Measurements from ENCODE around the gene CHID1.

Gene CHID1

GRCh38 chr11:910589-911030, at the start of gene CHID1:
TSS of gene CHID1 (minus strand) at chr11:910810. CDS start at chr11:904816, 5,994 bp downstream.
- Histone ChIP-seq H3K4me1 (ENCODE audit: insufficient read depth, poor library complexity, severe bottlenecking) (peaks cover 8% of the 10 kb centered on the region), H3K9me3 (ENCODE audit: severe bottlenecking) (no peaks in the 10 kb centered on the region), H3K36me3 (ENCODE audit: low read depth) (no peaks in the 10 kb centered on the region; the same call in 1 of the 2 replicates), H3K27me3 (ENCODE audit: insufficient read depth, poor library complexity, severe bottlenecking) (no peaks in the 10 kb centered on the region), H3K27ac (ENCODE audit: poor library complexity, severe bottlenecking) (peak within 1 kb of the TSS; percentile 68), H3K4me3 (ENCODE audit: severe bottlenecking) (peak within 1 kb of the TSS; percentile 97)
- ATAC-seq (ENCODE audit: low read depth) (peak; percentile 93), DNase-seq (ENCODE audit: low spot score) (peak; percentile 80)
- TF ChIP-seq CTCF (IDR thresholded peaks at IDR 0.05; ENCODE audit: poor library complexity, severe bottlenecking), result peak; percentile 30

GRCh38 chr11:959608-960007, 49.0 kb upstream of the CHID1 start:
- TF ChIP-seq CTCF (IDR thresholded peaks at IDR 0.05; ENCODE audit: poor library complexity, severe bottlenecking), result no peak
- Histone ChIP-seq H3K27me3 (ENCODE audit: insufficient read depth, poor library complexity, severe bottlenecking) (no peaks in the 10 kb centered on the region), H3K4me1 (ENCODE audit: insufficient read depth, poor library complexity, severe bottlenecking) (no peaks in the 10 kb centered on the region), H3K27ac (ENCODE audit: poor library complexity, severe bottlenecking) (no peak overlapping the region), H3K9me3 (ENCODE audit: severe bottlenecking) (no peaks in the 10 kb centered on the region), H3K36me3 (ENCODE audit: low read depth) (peaks cover 21% of the 10 kb centered on the region), H3K4me3 (ENCODE audit: severe bottlenecking) (no peak overlapping the region)
- DNase-seq (ENCODE audit: low spot score) (no peak), ATAC-seq (ENCODE audit: low read depth) (no peak)

GRCh38 chr11:959027-959426, 48.4 kb upstream of the CHID1 start:
- no peaks in the 10 kb centered on the region for H3K27me3 ChIP-seq (ENCODE audit: insufficient read depth, poor library complexity, severe bottlenecking)
- ATAC-seq (ENCODE audit: low read depth) (no peak), DNase-seq (ENCODE audit: low spot score) (no peak)
- no peak overlapping the region for H3K27ac ChIP-seq (ENCODE audit: poor library complexity, severe bottlenecking)
- H3K4me1 ChIP-seq (ENCODE audit: insufficient read depth, poor library complexity, severe bottlenecking), result no peaks in the 10 kb centered on the region
- H3K36me3 ChIP-seq (ENCODE audit: low read depth), result peaks cover 24% of the 10 kb centered on the region
- no peaks in the 10 kb centered on the region for H3K9me3 ChIP-seq (ENCODE audit: severe bottlenecking)
- no peak for TF ChIP-seq CTCF (IDR thresholded peaks at IDR 0.05; ENCODE audit: poor library complexity, severe bottlenecking)
- no peak overlapping the region for H3K4me3 ChIP-seq (ENCODE audit: severe bottlenecking)

GRCh38 chr11:958101-958500, 47.5 kb upstream of the CHID1 start:
- no peak overlapping the region for H3K4me3 ChIP-seq (ENCODE audit: severe bottlenecking)
- no peak overlapping the region for H3K27ac ChIP-seq (ENCODE audit: poor library complexity, severe bottlenecking)
- no peaks in the 10 kb centered on the region for H3K4me1 ChIP-seq (ENCODE audit: insufficient read depth, poor library complexity, severe bottlenecking)
- ATAC-seq (ENCODE audit: low read depth) (no peak), DNase-seq (ENCODE audit: low spot score) (no peak)
- no peaks in the 10 kb centered on the region for H3K9me3 ChIP-seq (ENCODE audit: severe bottlenecking)
- H3K27me3 ChIP-seq (ENCODE audit: insufficient read depth, poor library complexity, severe bottlenecking), result no peaks in the 10 kb centered on the region
- no peak for TF ChIP-seq CTCF (IDR thresholded peaks at IDR 0.05; ENCODE audit: poor library complexity, severe bottlenecking)
- peaks cover 23% of the 10 kb centered on the region for H3K36me3 ChIP-seq (ENCODE audit: low read depth)

- TF ChIP-seq CTCF (IDR thresholded peaks at IDR 0.05; ENCODE audit: poor library complexity, severe bottlenecking), result no peak
- no peak for ATAC-seq (ENCODE audit: low read depth)
- no peak for DNase-seq (ENCODE audit: low spot score)
- H3K27me3 ChIP-seq (ENCODE audit: insufficient read depth, poor library complexity, severe bottlenecking), result no peaks in the 10 kb centered on the region
- H3K27ac ChIP-seq (ENCODE audit: poor library complexity, severe bottlenecking), result no peak overlapping the region
- peaks cover 18% of the 10 kb centered on the region for H3K36me3 ChIP-seq (ENCODE audit: low read depth)
- H3K4me1 ChIP-seq (ENCODE audit: insufficient read depth, poor library complexity, severe bottlenecking), result no peaks in the 10 kb centered on the region
- H3K4me3 ChIP-seq (ENCODE audit: severe bottlenecking), result no peak overlapping the region
- no peaks in the 10 kb centered on the region for H3K9me3 ChIP-seq (ENCODE audit: severe bottlenecking)
Measured at GRCh38 chr11:957212-957920, 46.8 kb upstream of the CHID1 start.
